K562 (cell line): ENCODE results near the gene LIN28A. TPM values are rescaled to one million over a fixed set of nuclear protein-coding genes. Genes with fewer than 3 reads are reported as not detected.

Experiments used
- CBFA2T2 ChIP-seq: fragments of 450-650 bp; conservative IDR thresholded peaks from 2 replicates; pipeline ENCODE4 v1.6.1; 2017; ENCODE audit warnings: mild to moderate bottlenecking
- EP300 ChIP-seq: IDR thresholded peaks from 2 replicates; pipeline ENCODE4 v1.6.1; 2012; ENCODE audit warnings: low read length, improper control_type of control experiment
- ETV5 ChIP-seq: sonication (generic); formaldehyde crosslinking; IDR thresholded peaks from 2 replicates; pipeline ENCODE4 v1.4.0; 2020; ENCODE audit warnings: low read depth, mild to moderate bottlenecking, missing genetic modification reagents
- EZH2 ChIP-seq: IDR thresholded peaks from 2 replicates; pipeline ENCODE4 v1.6.1; 2012; ENCODE audit warnings: low read depth, mild to moderate bottlenecking, inconsistent platforms, low read length, borderline replicate concordance
- FOXA3 ChIP-seq, 2 experiments: fragments of 450-650 bp in 1 of 2; sonication (generic) in 1 of 2; formaldehyde crosslinking; IDR thresholded peaks in 1 of 2; conservative IDR thresholded peaks in 1 of 2; 2 replicates each; pipeline versions ENCODE4 v1.4.0 to v1.8.0; 2020 to 2022; ENCODE audit warnings: mild to moderate bottlenecking in 2 of 2, missing genetic modification reagents in 1 of 2
- MED1 ChIP-seq: sonication (generic); formaldehyde crosslinking; IDR thresholded peaks from 2 replicates; pipeline ENCODE4 v1.8.1; 2023; ENCODE audit warnings: missing genetic modification reagents, borderline replicate concordance
- POU5F1 ChIP-seq: fragments of 150-350 bp; IDR thresholded peaks from 2 replicates; pipeline ENCODE4 v1.6.1; 2014; ENCODE audit warnings: borderline replicate concordance, low read length, low read depth, mild to moderate bottlenecking; ENCODE audit not compliant: partially characterized antibody
- RBM14 ChIP-seq: fragments of 200-400 bp; formaldehyde crosslinking; IDR thresholded peaks from 2 replicates; pipeline ENCODE4 v1.6.1; 2018; ENCODE audit warnings: low read depth, mild to moderate bottlenecking, low read length, moderate library complexity, borderline replicate concordance; ENCODE audit not compliant: insufficient read depth
- RBM15 ChIP-seq: fragments of 200-400 bp; formaldehyde crosslinking; IDR thresholded peaks from 2 replicates; pipeline ENCODE4 v1.6.1; 2018; ENCODE audit warnings: mild to moderate bottlenecking, low read length, moderate library complexity; ENCODE audit not compliant: insufficient read depth
- TEAD4 ChIP-seq, 2 experiments: sonication (generic) in 1 of 2; formaldehyde crosslinking in 1 of 2; IDR thresholded peaks; 2 replicates each; pipeline versions ENCODE4 v1.6.1 to v1.8.0; 2012 to 2022; ENCODE audit warnings: borderline replicate concordance in 1 of 2, inconsistent platforms in 1 of 2, low read length in 1 of 2, mild to moderate bottlenecking in 1 of 2, missing genetic modification reagents in 1 of 2
- ZNF24 ChIP-seq: fragments of 450-650 bp; IDR thresholded peaks from 2 replicates; pipeline ENCODE4 v1.6.1; 2016
- ZSCAN29 ChIP-seq: fragments of 450-650 bp; IDR thresholded peaks from 2 replicates; pipeline ENCODE4 v1.6.1; 2017
- polyA plus RNA-seq, 8 experiments: library from polyadenylated mRNA; depleted of rRNA in 4 of 8; stranded (reverse) in 5 of 8; unstranded in 3 of 8; fragments of >200 nt; fragmentation: Nextera tagmentation in 2 of 8; fragmentation: Illumina TruSeq in 1 of 8; extraction: Ambion mirVana in 2 of 8; extraction: Trizol in 1 of 8; gene quantifications; 2 replicates each; pipeline versions ENCODE4 v1.2.1 to v1.2.3, GENCODE V29; 2011 to 2014; ENCODE audit warnings: inconsistent platforms in 1 of 8, missing spikeins in 1 of 8
- total RNA-seq, 7 experiments: library from RNA; depleted of rRNA in 6 of 7; stranded (reverse); fragments of >200 nt in 6 of 7; fragmentation: Illumina TruSeq in 2 of 7; extraction: Trizol in 2 of 7; gene quantifications; 2 replicates each; pipeline versions ENCODE4 v1.2.1 to v1.2.3, GENCODE V29; 2011 to 2021; ENCODE audit warnings: low replicate concordance in 1 of 7
- TF ChIP-seq, protein P1 (sequence below), 2 experiments: fragments of 450-650 bp in 1 of 2; sonication (generic) in 1 of 2; formaldehyde crosslinking in 1 of 2; IDR thresholded peaks; 2 replicates each; pipeline versions ENCODE4 v1.7.1 to v1.9.0; 2016 to 2022; ENCODE audit warnings: inconsistent platforms in 1 of 2, mild to moderate bottlenecking in 1 of 2, missing genetic modification reagents in 1 of 2
- TF ChIP-seq, protein P2 (sequence below): fragments of 450-650 bp; IDR thresholded peaks from 2 replicates; pipeline ENCODE4 v1.6.1; 2016; ENCODE audit warnings: antibody characterized with exemption

Gene LIN28A
- total and polyA plus RNA-seq, 9 of the 15 experiments (the other 6 are each of a cell fraction or from before 2014, with no cell fraction given): 0.80 to 5.4 (median 3.9) TPM

GRCh38 chr1:26431979-26432695 is 21.5 kb downstream of the LIN28A start, which contains the start of gene DHDDS (continued):
- 0 out of 2 replicates have a peak, but pooled peaks have one; percentile 48 for TF ChIP-seq RBM14
- TF ChIP-seq CBFA2T2: peak; percentile 92
- no peak for TF ChIP-seq MED1 (CRISPR knock-in tag)
- TF ChIP-seq, protein P1, sequence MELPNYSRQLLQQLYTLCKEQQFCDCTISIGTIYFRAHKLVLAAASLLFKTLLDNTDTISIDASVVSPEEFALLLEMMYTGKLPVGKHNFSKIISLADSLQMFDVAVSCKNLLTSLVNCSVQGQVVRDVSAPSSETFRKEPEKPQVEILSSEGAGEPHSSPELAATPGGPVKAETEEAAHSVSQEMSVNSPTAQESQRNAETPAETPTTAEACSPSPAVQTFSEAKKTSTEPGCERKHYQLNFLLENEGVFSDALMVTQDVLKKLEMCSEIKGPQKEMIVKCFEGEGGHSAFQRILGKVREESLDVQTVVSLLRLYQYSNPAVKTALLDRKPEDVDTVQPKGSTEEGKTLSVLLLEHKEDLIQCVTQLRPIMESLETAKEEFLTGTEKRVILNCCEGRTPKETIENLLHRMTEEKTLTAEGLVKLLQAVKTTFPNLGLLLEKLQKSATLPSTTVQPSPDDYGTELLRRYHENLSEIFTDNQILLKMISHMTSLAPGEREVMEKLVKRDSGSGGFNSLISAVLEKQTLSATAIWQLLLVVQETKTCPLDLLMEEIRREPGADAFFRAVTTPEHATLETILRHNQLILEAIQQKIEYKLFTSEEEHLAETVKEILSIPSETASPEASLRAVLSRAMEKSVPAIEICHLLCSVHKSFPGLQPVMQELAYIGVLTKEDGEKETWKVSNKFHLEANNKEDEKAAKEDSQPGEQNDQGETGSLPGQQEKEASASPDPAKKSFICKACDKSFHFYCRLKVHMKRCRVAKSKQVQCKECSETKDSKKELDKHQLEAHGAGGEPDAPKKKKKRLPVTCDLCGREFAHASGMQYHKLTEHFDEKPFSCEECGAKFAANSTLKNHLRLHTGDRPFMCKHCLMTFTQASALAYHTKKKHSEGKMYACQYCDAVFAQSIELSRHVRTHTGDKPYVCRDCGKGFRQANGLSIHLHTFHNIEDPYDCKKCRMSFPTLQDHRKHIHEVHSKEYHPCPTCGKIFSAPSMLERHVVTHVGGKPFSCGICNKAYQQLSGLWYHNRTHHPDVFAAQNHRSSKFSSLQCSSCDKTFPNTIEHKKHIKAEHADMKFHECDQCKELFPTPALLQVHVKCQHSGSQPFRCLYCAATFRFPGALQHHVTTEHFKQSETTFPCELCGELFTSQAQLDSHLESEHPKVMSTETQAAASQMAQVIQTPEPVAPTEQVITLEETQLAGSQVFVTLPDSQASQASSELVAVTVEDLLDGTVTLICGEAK (IDR thresholded peaks at IDR 0.05): peak; percentile 72
- TF ChIP-seq, protein P1 (CRISPR knock-in tag; IDR thresholded peaks at IDR 0.05): no peak
- peak; percentile 80 for TF ChIP-seq ETV5 (CRISPR knock-in tag)
- peak; percentile 87 for TF ChIP-seq POU5F1
- TF ChIP-seq FOXA3 (CRISPR knock-in tag; conservative IDR thresholded peaks at IDR 0.05 in 1 of 2, IDR thresholded peaks at IDR 0.05 in 1 of 2): peak in 1 of 2 experiments; percentile 87; a peak in 2 of 4 replicates
- no peak for TF ChIP-seq RBM15
- no peak for TF ChIP-seq EZH2
- no peak for TF ChIP-seq ZSCAN29
- peak; percentile 49 for TF ChIP-seq TEAD4 (IDR thresholded peaks at IDR 0.05; ENCODE audit: low read length)
- no peak for TF ChIP-seq TEAD4 (CRISPR knock-in tag; IDR thresholded peaks at IDR 0.05; ENCODE audit: borderline replicate concordance)
- TF ChIP-seq EP300: 0 out of 2 replicates have a peak, but pooled peaks have one; percentile 34
- no peak; the same call in 1 of the 2 replicates for TF ChIP-seq ZNF24
- TF ChIP-seq, protein P2, sequence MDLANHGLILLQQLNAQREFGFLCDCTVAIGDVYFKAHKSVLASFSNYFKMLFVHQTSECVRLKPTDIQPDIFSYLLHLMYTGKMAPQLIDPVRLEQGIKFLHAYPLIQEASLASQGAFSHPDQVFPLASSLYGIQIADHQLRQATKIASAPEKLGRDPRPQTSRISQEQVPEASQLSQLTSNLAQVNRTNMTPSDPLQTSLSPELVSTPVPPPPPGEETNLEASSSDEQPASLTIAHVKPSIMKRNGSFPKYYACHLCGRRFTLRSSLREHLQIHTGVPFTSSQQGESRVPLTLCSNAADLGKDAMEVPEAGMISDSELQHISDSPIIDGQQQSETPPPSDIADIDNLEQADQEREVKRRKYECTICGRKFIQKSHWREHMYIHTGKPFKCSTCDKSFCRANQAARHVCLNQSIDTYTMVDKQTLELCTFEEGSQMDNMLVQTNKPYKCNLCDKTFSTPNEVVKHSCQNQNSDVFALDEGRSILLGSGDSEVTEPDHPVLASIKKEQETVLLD: peak; percentile 98
